Activated CD4-positive, alpha-beta T cell treated with anti-CD3 and anti-CD28 coated beads for 1 hour (primary cell): ENCODE measurements around the gene LYPLA2.
A peak's percentile ranks its signal among the peaks of the same experiment; 100 is the strongest.
"Not testable (repeated sequence)": the region's sequence is repeated elsewhere in the genome, so short reads cannot be mapped to it uniquely, and the experiment has no call there.

Experiments
- DNase-seq: peaks from one replicate; pipeline ENCODE4 v3.0.0-alpha.2; 2020

LYPLA2 gene

GRCh38 chr1:23801338-23801748, 10.4 kb downstream of the LYPLA2 start:
- DNase-seq: no peak

GRCh38 chr1:23801876-23802275, 10.9 kb downstream of the LYPLA2 start:
- DNase-seq: no peak

GRCh38 chr1:23802809-23803342, 11.9 kb downstream of the LYPLA2 start:
- not testable (repeated sequence) for DNase-seq

DNA sequence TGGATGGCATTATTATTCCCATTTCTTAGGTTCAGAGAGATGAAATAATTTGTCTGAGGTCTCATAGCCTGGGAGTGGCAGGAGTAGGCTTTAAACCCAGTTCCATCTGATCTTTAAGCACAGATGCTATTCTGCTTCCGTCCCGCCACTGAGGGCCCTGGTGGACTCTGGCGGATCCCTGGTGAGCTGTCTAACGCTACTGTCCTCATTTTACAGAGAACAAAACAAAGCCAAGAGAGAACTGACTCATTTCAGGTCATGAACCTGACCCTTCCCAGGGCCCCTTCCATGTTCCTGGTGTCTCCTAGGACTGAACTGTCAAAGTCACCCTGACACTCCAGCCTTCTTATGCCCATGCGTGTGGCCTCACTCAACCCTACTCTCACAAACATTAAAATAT, 12.7 kb downstream of the LYPLA2 start:
- no peak for DNase-seq

DNA sequence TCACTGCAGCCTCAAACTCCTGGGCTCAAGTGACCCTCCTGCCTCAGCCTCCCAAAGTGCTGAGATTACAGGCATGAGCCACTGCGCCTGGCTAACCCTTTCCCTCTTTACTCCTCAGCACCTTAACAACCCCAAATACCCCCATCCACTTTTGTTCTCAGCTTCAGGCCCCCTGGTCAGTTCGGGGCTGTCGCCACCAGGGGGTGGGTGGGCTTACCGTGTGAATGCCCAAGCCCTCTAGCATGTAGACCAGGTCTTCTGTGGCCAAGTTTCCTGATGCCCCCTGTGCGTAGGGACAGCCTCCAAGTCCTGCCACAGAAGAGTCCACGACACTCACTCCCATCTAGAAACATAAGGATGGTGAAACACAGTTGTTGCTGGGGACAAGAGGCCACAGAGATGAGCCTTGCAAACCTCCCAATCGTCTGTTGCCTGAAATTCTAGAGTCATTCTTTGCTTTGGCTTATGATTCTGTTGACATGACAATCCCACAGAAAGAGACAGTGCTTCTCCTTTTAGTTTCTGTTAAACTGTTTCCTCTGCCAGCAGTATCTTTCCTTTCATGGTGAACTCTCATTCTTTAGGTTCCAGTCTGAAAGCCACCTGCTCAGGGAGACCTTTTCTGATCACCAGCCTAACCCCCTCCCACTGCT, 13.4 kb downstream of the LYPLA2 start:
- DNase-seq: no peak

DNA sequence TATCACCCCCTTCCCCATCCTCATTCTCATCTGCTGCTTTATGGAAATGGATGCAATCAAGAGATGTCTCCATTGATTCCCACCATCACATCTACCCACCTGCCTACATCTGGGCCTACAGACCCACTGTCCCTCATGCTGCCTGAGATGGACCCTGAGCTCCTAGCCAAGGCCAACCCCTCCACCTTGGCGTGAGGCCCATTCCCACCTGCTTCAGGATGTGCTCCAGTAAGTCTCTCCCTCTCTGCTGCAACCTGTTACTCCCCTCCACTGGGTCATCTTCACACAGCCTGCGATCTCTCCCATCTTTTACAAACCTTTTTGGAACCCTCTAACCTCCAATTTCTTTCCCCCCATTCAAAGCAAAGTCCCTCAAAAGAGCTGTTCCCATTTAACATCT, 14.1 kb downstream of the LYPLA2 start:
- DNase-seq: no peak

DNA sequence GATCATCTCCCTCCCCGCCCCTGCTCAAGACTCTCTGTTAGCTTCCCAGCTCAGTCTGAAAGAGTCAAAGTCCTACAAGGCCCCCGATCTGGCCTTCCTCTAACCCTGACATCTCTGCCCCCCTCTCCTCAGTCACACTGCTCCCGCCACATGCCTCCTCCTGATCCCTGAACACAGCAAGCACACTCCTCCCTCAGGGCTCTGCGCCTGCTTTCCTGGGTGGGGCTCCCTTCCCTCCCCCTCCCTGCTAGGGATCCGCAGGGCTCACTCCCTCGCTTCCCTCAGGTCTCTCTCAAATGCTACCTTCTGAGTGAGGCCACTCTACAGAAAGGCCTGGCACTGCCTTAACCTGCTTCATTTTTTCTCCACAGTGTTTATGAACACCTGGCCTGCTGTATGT, 15.3 kb downstream of the LYPLA2 start:
- no peak for DNase-seq

- no peak for DNase-seq
These were observed 16.5 kb downstream of the LYPLA2 start for GRCh38 chr1:23807453-23807852.

DNA sequence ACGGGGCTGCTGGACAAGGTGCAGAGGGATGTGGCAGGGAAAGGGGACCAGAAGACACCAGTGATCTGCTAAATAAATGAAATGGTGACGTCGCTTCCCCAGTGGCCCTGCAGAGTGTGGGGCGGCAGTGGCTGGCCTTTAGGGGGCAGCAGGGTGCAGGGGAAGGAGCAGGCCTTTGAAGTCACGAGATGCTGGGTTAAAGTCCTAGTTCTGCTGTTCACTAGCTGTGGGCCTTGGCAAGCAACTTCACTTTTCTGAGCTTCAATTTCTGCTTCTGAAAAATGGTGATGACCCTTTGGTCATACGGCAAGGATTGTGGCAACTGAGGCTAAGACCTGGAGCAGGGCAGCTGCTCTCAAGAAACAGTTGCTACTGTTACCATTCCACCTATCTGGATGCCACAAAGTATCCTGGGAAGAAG, 18.8 kb downstream of the LYPLA2 start:
- peak; percentile 70 for DNase-seq

DNA sequence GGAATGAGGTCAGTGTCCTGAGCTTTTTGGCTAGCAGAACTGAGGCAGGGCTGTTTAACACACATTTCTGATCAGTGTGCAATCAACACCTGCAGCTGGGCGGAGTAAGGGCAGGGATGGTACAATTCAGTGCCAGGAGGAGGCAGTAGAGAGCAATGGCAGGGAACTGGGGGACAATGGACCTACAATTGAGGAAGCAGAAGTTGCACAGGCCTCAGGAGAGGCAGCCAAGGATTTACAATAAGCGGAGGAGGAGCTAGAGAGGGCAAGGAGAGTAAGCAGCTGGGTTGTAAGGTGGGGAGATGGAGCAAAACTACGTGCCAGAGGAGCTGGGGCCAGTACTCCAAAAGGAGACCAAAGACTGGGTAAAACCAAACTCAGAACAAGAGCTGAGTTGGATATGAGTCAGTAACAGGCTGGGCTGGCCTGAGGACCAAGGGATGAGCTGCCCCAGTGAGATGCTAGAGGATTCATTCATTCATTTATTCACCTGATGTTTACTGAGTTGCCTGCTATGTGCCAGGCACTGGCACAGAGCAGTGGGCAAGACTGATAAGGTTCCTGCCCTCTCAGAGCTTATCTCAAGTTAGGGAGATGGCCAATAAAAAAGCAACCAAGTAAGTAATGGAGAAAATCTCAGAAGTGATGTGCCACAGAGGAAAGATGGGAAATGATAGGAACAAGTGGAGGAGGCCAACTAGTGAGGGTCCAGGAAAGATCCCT, 20.0 kb downstream of the LYPLA2 start:
- DNase-seq: no peak

- DNase-seq: no peak
These were observed 23.1 kb downstream of the LYPLA2 start for GRCh38 chr1:23814016-23814415.

- no peak for DNase-seq
These were observed 25.4 kb downstream of the LYPLA2 start for GRCh38 chr1:23816361-23816760.

DNA sequence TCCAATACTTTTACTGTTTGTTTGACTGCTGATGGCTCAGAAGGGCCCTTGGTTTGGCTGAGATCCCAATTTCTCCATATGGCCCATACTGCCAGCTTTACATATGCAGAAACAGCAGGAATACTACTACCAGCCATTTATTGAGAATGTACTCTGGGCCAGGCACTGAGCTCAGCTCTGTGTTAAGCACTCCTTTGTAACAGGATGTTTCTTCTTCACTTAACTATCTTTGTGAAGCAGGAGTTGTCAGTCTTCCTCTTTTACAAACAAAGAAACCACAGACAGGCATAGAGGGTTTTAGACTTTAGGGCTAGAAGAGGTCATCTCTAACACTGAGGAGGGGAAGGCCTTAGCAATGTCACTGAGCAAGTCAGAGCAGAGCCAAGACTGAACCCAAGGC, 26.0 kb downstream of the LYPLA2 start:
- DNase-seq: no peak

GRCh38 chr1:23817633-23818032, 26.7 kb downstream of the LYPLA2 start:
- DNase-seq: no peak

- DNase-seq: no peak
These were observed 32.8 kb downstream of the LYPLA2 start for GRCh38 chr1:23823767-23824166.

GRCh38 chr1:23824711-23825075, 33.7 kb downstream of the LYPLA2 start:
- DNase-seq: no peak

GRCh38 chr1:23825076-23825761, 34.3 kb downstream of the LYPLA2 start, which contains the start of gene HMGCL:
HMGCL (minus strand) TSS chr1:23825429; CDS start chr1:23825415, 14 bp downstream.
- DNase-seq: peak; percentile 82

- DNase-seq: no peak
These were observed 35.0 kb downstream of the LYPLA2 start for GRCh38 chr1:23825762-23826522.

DNA sequence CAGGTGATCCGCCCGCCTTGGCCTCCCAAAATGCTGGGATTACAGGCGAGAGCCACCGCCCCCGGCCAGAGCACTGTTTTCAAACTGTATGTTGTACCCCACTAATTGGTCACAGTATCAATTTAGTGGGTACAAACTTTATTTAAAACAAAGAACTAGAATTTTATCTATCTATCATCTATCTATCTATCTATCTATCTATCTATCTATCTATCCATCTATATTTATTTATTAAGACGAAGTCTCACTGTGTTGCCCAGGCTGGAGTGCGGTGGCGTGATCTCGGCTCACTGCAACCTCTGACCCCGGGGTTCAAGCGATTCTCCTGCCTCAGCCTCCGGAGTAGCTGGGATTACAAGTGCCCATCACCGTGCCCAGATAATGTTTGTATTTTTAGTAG, 35.6 kb downstream of the LYPLA2 start:
- not testable (repeated sequence) for DNase-seq

- DNase-seq: no peak
These were observed 36.8 kb downstream of the LYPLA2 start for GRCh38 chr1:23827717-23828116.

- not testable (repeated sequence) for DNase-seq
These were observed 43.2 kb downstream of the LYPLA2 start for GRCh38 chr1:23834156-23834555.

DNA sequence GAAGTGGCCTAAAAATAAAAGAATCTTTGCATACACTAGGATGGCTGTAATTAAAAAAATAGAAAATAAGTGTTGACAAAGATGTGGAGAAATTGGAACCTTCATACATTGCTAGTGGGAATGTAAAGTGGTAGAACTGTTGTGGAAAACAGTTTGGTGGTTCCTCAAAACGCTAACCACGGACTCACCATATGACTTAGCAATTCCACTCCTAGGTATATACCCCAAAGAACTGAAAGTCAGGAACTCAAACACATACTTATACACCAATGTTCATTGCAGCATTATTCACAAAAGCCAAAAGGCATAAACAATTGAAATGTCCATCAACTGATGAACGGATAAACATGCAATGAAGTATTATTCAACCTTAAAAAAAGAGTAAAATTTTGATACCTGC, 45.1 kb downstream of the LYPLA2 start:
- no peak for DNase-seq

- no peak for DNase-seq
These were observed 47.0 kb downstream of the LYPLA2 start for GRCh38 chr1:23837908-23838307.
